Measurements from ENCODE around the gene MVB12B.

DNA sequence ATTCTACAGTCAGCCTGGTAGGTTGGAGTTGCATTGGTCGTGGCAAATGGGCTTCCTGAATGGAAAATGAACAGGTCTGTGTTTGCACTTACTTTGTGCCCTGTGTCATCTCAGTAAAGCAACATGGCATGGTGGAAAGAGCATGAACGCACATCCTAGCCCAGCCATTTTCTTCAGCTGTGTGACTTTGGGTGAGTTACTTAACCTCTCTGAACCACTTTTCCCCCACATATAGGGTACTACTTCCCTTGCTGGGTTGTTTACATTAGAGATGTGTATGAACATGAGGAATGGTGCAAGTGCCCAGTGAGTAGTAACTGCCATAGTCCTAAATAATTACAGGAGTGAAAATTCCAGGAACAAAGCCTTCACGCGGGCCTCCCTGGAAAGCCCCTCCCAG lies 83.6 kb downstream of the MVB12B start:
- TF ChIP-seq, protein P1, sequence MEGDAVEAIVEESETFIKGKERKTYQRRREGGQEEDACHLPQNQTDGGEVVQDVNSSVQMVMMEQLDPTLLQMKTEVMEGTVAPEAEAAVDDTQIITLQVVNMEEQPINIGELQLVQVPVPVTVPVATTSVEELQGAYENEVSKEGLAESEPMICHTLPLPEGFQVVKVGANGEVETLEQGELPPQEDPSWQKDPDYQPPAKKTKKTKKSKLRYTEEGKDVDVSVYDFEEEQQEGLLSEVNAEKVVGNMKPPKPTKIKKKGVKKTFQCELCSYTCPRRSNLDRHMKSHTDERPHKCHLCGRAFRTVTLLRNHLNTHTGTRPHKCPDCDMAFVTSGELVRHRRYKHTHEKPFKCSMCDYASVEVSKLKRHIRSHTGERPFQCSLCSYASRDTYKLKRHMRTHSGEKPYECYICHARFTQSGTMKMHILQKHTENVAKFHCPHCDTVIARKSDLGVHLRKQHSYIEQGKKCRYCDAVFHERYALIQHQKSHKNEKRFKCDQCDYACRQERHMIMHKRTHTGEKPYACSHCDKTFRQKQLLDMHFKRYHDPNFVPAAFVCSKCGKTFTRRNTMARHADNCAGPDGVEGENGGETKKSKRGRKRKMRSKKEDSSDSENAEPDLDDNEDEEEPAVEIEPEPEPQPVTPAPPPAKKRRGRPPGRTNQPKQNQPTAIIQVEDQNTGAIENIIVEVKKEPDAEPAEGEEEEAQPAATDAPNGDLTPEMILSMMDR (IDR thresholded peaks at IDR 0.05) = no peak
- TF ChIP-seq POLR2A (IDR thresholded peaks at IDR 0.05) = no peak
- no peak for TF ChIP-seq EP300 (IDR thresholded peaks at IDR 0.05)
